NCI-H526 (cell line): ENCODE measurements around the gene DIO2.

Experiments used
- DNase-seq, 2 experiments: peaks; one replicate each; lab custom pipeline; 2025; lab: John Stamatoyannopoulos, UW

Gene DIO2

DNA sequence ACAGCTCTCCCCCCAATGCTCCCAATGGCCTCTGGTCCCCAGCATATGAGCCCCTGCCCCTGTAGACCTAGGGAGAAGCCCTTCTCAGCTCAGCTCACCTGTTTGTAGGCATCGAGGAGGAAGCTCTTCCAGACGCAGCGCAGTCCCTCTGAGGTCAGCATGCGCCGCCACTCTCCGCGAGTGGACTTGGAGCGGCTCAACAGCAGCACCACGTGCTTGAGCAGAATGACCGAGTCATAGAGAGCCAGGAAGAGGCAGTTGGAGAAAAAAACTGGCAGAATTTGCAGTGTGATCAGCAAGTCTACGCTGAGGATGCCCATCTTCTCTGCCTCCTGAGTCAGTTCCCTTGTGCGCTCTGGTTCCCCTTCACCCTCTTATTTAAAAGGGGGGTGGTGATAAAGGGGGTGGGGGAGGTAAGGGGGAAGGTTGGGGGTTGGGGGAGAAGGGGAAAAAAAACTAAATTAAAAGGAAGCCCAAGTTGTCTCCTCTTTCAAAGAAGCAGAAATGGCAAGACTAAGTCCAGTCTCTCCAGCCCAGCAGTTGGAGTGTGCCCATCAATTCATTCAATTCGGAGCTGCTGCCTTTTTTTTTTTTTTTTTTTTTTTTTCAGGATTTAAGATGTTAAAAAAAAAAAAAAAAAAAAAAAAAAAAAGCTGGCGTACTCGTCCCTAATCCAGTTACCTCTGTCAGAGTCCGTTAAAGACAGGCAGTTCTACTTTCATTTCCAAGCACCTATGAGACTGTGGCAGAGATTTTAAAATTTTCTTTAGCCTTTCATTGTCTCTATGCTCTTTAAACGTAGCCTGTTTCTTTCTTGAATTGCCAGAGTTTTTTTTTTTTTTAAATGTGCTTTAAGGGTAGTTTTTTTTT lies at the start of gene DIO2:
DIO2 (minus strand) TSS at position 352 of the 870 bp plus-strand sequence; CDS start at position 320, 32 bp downstream.
- DNase-seq: no peak

DNA sequence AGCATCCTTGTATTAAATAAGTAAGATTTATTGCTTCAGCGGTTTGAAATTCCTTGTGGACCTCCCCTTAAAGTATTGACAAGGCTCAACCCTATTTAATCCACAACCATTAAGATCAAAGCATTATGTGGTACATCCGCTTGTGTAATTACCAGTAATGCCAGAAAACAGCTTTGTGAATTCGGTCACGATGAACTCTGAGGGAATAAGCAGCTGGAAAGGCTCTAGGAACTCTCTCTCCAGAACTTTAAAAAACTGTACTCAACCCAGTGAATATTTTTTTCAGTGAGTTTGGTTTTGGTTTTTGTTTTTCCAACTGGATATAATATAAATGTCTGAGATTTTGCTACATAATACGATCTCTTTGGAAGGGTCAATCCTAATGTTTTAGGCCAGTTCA lies 49.3 kb upstream of the DIO2 start:
- DNase-seq: no peak

DNA sequence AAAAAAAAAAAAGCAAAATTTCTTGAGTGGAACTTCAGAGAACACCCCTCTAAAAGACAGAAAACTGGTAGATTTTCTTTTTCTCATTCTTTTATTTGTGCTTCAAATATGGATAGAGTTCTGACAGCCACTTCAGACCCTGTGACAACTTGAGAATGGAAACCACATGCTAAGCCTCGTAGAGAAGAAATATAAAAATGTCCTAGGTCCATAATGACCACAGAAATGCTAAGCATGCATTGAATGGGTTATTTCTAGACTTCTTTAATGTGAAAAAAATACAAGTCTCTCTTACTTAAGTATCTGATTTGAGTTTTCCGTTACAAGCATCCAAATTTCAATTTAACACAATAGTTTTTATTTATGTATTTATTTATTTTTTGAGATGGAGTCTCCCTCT lies 28.3 kb upstream of the DIO2 start:
- DNase-seq: no peak

DNA sequence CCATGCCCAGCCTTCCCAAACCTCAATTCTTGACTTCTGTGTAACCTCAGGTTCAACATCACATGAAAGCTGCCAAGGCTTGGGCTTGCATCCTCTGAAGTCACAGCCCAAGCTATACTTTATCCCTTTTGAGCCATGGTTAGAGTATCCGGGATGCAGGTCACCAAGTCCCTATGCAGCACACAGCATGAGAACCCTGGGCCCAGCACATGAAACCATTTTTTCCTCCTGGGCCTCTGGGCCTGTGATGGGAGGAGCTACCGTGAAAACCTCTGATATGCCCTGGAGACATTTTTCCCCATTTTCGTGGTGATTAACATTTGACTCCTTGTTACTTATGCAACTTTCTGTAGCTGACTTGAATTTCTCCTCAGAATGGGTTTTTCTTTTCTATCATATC lies 25.8 kb upstream of the DIO2 start:
- no peak for DNase-seq

DNA sequence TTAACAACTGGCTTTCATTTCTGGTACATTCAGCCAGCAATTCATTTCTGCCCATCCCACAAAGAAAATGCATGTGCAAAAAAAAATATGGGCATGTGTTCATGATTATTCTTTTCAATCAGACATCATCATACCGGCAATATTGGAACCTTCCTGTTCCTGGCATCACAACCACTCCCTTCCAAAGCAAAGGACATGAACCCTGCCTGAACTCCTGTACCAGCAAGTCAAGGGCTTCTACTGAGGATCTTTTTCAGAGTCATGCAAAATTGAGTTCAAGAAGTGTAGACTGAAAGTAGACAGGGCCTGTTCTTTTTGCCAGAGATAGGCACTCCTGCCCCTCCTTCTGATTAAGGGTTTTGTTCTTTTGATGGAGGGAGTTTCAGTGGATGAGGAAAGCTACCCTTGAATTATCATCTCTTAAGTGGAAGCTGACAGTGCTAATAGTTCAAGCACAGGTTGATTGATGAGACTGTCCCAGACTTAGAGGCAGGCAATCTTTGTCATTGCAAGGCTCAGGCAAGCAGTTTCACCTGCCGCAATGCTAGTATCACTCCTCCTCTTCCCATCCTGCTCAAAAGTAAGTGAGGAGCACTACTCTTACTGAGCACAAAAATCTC lies 22.3 kb upstream of the DIO2 start:
- DNase-seq: no peak

DNA sequence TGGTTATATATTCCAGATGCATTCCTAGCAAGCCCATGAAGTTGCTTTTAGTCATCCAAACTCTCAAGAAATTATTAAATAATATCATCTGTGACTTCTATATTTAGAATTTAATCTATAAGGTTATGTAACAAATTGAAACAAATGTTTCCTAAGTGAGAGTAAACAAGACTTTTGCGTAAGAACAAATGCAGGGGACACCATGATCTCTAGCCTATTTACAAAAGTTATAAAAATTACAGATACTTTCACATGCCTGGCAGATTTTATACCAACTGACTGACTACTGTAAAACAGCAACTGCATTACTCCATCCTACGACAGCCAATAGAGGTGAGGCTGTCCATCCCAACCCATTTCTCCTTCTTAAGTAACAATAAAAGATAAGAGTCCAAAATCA lies 20.4 kb upstream of the DIO2 start:
- DNase-seq: no peak

DNA sequence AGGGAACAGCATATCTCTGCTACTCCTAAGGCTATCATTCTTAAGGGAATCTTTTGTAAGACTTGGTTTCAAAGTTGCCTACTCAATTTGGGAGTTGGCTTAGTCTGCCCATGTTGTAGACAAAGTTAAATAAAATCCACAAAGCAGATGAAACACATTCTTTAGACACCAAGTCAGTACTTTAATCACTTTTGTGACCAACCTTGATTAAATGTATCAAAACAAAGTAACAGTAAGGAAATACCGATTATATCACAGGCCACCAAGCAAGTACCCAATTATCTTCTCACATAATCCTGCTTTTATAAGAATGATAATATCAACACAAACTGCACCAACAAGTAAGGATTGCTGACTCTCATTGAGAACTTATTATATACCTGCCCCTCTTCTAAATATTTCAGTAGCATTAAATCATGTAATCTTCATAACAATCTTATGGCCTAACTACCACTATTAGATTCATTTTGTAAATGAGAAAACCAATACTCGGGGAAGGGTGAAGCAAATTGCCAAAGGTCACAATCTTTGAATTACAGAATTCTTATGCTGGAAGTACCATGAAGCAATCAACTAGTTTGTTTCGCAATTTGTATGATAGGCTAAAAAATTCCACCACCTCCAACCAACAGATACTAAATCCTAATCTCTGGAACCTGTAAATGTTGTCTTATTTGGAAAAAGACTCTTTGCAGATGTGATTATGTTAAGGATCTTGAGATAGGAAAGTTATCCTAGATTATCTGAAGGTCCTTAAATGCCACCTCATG lies 12.6 kb upstream of the DIO2 start:
- DNase-seq: no peak

DNA sequence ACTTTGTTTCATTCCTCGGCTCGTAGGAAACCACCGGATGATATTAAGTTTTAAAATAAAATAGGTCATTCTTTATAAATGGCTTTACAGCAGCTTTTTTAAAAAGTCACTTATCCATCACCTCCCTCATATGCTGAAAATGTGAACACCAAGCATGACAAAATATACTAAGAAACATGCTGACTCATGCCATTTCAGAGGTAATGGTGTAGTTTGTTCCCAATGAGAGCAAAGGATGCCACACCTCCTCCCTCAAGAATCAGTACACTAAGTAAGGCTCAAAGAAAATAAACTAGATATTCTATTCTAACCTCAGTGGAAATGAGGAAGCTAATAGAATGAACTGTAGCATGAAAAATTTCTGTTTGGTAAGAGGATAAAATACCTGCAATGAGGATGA lies 5.5 kb upstream of the DIO2 start:
- DNase-seq: no peak

DNA sequence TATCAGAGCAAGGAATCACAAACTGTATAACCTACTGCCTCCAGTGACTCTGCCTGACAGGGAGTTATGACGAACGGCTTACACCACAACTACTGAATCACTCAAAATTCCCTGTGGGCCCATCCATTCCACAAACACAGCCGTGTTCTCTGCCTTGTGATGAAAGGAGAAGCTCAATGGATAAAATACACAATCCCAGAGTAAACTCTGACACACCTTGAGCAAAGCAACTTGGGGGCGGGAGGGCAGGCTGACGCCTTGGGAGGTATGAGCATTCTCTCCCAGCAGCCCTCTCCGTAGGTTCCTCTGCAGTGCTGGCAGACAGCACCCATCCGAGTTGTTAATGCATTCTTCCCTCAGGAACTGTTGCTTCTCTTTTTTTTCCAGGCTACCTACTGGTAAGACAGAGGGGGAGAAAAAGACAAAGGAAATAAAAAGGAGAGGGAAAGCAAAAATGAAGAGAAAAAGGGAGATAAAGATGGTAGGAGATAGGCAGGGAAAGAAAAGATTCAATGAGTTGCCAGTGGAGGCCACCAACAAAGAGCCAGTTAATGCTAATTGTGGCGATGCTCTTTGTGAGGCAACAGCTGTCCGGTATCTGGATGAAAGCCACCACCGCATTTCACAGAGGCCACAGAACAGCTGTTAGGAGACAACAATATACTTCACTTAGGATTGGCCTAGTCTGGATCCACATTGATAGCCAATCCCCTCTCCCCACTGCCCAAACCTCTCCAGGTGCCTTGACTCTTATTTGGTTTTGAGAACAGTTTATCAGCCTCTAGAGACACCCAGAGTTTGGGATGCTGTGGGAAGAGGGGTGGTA lies 4.7 kb upstream of the DIO2 start:
- no peak for DNase-seq

DNA sequence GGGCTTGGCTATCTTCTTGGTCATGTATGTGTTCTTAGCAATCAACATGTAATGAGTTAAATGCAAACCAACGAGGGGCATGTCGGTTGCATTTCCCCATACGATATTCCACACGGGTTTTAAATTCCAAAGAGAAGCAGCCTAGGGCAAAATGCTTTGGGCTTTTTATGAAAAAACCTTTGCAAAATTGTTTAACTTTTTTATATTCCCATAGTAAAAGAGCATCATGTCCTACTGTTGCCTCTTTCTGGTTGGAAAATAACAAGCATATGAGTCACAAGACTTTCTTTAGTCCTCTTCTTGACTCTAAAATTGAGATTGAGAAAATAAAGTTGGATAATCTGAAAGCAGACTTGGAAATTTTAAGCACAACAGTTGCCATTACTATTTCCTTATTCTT lies 3.8 kb upstream of the DIO2 start:
- no peak for DNase-seq

DNA sequence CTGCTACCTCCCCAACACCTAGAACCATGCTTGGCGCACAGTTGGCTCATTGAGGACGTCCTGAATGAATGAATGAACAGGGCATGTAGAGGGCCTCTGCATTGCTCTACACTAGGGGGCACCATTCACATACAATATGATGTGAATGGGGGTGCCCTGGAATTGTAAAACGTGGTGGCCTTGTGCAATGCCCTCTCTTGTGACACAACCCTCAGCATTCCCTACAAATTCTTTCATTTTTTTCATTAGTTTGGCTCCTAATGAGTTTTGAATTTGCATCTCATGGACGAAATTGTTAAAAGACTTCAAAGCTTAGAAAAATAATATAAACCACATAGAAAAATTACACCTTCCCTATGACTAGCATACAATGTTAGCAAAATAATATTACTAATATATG lies 2.3 kb upstream of the DIO2 start:
- DNase-seq: peak; percentile 53 to 63

DNA sequence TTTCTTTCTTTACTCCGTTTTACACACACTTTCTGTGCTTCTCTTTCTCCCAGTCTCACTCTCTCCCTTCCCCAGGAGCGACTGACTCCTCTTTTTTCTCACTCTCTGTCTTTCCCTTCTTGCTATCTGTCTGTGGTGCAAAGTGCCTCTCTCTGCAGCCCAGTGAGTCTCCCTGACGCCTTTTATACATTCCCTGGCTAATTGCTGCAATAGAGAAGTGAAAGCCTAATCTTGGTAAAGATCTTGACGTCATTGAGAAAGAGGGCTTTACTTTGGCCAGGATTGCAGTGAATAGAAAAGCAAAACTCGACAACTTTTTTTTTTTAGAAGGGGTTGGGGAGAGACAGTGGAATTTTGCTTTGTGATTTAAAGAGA lies 706 bp upstream of the DIO2 start:
- DNase-seq: no peak

DNA sequence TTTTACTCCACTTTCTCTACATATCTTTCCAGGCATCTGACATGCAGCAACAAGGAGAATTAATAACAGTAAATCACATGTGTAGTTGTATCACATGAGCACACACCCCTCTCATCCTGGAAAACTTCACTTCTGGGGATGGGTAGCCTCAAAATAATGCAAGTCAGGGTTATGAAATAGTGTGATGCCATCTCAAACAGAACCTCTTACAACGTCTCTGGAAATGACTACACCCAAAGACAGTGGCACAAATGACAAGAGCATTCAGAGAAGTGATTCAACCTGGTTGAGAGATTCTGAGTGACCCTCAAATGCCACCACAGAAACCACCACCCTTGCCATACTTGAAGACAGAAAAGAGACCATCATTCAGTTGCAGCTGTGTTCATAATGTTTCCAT lies 2.8 kb downstream of the DIO2 start:
- DNase-seq: no peak

DNA sequence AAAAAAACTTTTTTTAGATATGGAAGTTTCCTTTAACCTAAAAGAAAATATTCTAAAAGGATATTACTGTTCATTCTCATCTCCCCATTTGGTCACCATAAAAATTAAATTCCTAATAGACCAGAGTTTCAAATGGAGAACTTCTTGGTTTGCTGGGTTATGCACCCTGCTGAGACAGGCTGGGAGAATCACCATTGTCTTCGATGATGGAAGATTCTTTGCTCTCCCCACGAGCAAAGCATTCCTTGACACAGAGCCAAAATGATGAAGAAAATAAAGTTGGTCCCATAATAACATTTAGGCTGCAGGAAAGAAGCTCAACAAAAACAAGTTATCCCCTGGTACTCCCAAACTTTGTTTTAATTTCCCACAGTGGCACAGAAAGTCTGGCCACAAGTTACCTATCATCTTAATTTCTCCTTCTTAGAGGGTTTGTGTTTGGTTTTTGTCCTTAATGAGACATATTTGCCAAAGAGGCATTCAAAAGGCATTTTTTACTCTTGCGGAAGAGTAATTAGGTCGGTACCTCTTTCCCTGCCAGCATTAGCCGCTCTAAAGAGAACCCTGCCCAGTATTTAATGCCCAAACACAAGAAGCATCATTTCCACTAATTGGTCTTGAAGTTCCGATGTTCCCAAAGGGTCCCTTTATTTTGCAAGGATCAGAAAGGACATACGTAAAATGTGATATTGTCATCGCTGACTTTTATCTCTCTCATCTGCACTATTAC lies 4.8 kb downstream of the DIO2 start:
- no peak for DNase-seq

DNA sequence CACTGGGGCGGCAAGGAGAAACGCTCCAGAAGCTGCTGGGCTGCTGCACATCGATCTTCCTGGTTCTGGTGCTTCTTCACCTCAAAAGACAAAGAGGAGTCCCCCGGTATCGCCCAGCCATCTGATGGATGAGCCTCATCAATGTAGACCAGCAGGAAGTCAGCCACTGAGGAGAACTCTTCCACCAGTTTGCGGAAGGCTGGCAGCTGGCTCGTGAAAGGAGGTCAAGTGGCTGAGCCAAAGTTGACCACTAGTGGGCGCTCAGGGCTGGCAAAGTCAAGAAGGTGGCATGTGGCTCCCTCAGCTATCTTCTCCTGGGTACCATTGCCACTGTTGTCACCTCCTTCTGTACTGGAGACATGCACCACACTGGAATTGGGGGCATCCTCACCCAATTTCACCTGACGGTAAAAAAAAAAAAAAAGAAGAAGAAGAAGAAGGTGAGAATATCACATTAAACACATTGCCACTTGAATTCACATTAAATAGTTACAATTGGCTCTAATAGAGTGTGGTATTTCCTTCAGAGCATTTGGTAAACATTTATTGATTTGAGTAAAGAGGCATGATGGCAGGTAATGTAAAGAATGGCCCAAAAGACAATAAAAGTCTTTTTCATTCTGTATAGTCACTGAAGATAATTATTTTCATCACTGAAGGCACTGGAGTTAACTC lies 8.3 kb downstream of the DIO2 start:
- peak in 1 of 2 experiments; percentile 16 for DNase-seq

DNA sequence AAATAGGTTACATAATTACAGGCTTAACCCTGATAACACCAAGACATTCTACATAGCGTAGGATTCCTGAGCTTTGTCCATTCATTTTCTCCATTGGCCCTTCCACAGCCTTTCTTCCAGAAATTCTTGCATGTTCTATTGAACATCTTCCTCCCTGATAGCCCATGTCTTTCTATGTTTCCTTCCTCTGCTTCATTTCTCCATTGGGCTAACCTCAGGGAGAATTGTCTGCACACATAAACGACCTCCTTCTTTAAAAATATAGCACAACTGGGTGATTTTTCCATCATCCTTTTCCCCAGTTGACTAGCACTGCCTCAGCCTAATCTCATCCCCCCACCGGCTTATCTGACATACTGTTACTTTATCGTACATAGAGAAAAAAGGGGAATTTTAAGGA lies 11.2 kb downstream of the DIO2 start:
- DNase-seq: no peak

DNA sequence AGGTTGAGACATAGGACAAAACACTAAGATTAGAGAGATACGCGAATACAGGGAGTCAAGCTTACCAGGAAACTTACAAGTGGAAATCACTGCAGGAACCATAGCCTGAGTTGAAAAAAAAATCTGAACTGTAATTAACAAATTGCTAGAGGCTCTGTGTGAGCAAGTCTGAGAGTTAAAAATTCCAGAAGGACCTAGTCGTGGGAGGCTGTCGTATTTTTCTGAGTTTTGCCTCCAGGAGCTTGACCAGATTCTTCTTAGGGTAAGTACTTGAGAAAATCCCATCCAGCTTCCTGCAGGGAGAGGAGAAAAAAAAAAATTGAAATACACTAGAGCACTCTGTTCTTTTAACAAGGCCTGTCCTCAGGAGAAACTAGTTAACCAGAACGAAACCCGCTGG lies 22.7 kb downstream of the DIO2 start:
- DNase-seq: no peak

DNA sequence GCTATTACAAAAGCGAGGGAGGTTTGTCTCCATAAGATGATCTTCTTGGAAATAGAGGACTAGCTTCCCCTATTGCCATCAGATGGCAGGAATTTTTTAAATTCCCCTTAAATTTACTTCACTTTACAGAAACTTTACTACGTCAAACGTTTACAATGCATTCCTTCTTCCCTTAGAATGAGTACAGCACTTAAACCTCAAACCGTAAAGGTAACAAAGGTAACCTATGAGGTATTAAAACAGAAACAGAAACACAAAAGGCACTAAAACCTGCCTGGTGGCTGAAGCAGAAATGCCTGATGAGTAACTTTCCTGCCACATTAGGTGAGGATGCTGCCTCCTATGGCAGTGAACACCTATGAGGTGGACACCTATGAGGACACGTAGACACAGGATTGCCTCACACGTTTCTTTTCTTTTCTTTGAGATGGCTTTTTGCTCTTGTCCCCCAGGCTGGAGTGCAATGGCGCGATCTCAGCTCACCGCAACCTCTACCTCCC lies 25.0 kb downstream of the DIO2 start:
- no peak for DNase-seq

DNA sequence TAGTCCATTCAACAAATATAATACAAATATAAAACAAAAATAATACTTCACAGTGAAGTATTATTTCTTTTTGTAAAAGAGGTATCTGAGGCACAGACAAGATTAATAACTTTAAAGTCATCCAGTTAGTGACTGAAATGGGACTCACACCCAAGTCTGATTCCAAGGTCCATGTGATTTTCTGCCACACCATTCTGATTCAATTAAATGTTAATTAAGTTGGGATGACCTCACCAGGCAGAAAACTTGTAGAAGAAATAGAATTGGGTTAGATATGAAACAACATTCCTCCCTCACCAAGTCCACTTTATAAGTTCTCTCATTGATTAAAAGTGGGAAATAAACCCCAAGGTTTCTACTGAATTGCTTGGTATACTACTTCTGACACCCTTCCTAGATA lies 34.4 kb downstream of the DIO2 start:
- no peak for DNase-seq

DNA sequence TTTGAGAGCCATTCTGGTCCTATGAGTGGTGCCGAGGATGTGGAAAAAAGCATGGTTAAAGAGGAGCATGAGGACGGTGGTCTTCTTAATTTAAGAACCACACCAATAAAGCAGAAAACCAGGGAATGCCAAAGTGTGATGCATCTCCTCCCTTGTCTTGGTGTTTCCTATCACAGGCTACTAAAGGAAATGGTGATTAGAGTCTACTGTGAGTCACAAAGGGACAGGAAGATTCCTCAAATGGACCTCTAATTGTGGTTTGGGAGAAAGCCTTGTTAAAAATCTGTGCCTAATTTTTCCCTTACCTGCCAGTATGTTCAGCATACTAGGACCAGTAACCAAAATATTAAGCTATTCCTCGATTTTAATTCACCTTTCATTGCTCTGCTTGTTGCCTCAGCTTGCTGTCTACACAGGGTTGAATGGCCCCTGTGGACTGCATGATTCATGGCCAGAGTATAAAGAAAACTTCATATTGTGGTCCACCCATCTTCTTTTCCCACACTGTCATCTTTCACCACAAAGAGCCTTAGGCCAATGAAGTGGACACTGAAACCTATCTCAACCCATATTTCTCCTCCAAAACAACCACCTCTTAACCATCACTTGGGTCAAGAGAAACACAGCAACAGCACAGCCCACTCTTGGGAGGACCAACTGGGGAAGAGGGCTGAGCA lies 38.8 kb downstream of the DIO2 start:
- DNase-seq: no peak
